Thoracic aorta (tissue), 2 donors: ENCODE data around the gene PARD3B. TPM values are rescaled to one million over a fixed set of nuclear protein-coding genes. Genes with fewer than 3 reads are reported as not detected.

ENCODE experiments used
- ATAC-seq: fragments of 150-250 bp; one replicate; pipeline ENCODE4 v1.8.0; 2017; ENCODE audit warnings: low read depth; ENCODE audit not compliant: insufficient number of reproducible peaks, low FRiP score
- DNase-seq: peaks from one replicate; pipeline ENCODE4 v3.0.0-alpha.2; 2020; ENCODE audit warnings: low spot score
- H3K27ac ChIP-seq, 2 donors: fragments of 200-600 bp; sonication (generic); 1 replicate in 1 of 2; 2 replicates in 1 of 2; pipeline ENCODE4 v1.5.1; 2016; ENCODE audit warnings: mild to moderate bottlenecking in 2 of 2, moderate library complexity in 2 of 2
- H3K27me3 ChIP-seq: fragments of 200-600 bp; sonication (generic); replicated peaks from 2 replicates; pipeline ENCODE4 v1.6.0; 2016; ENCODE audit warnings: mild to moderate bottlenecking; ENCODE audit not compliant: insufficient read depth
- H3K36me3 ChIP-seq: fragments of 200-600 bp; sonication (generic); one replicate; pipeline ENCODE4 v1.5.1; 2016
- H3K4me1 ChIP-seq, 2 donors: fragments of 200-600 bp; sonication (generic); 1 replicate in 1 of 2; 2 replicates in 1 of 2; pipeline versions ENCODE4 v1.5.1 to v1.6.0; 2016; ENCODE audit warnings: low read depth in 2 of 2, mild to moderate bottlenecking in 1 of 2; ENCODE audit not compliant: control insufficient read depth in 1 of 2
- H3K4me3 ChIP-seq: fragments of 200-600 bp; sonication (generic); 2 replicates; pipeline ENCODE4 v1.5.1; 2016; ENCODE audit warnings: mild to moderate bottlenecking
- H3K9me3 ChIP-seq: fragments of 200-600 bp; sonication (generic); 2 replicates; pipeline ENCODE4 v1.5.1; 2016
- CTCF ChIP-seq: fragments of 200-600 bp; sonication (generic); IDR thresholded peaks from one replicate; pipeline ENCODE4 v1.5.1; 2019; ENCODE audit warnings: antibody characterized with exemption
- total RNA-seq, 2 donors: library from RNA; depleted of rRNA; stranded (reverse); fragments of >200 nt; gene quantifications; one replicate each; pipeline versions ENCODE4 v1.1.0 to v1.2.3, GENCODE V29; 2016

Gene PARD3B
- total RNA-seq, 2 donors from 2014 or later, result 25.7 to 34.5 TPM

- Histone ChIP-seq H3K9me3 (no peaks in the 10 kb centered on the region), H3K36me3 (no peaks in the 10 kb centered on the region), H3K27me3 (no peaks in the 10 kb centered on the region), H3K27ac (no peak overlapping the region), H3K4me1 (peaks cover 0 to 6% of the 10 kb centered on the region in 2 donors), H3K4me3 (no peak overlapping the region)
- TF ChIP-seq CTCF, result no peak
- no peak for DNase-seq
- no peak for ATAC-seq
Observed at GRCh38 chr2:204974487-204974886, 429.2 kb downstream of the PARD3B start.

- no peak for TF ChIP-seq CTCF
- no peak for ATAC-seq
- H3K27ac ChIP-seq, result no peak overlapping the region
Observed at GRCh38 chr2:204977914-204978313, 432.6 kb downstream of the PARD3B start.

GRCh38 chr2:204982303-204982702, 437.0 kb downstream of the PARD3B start:
- TF ChIP-seq CTCF, result no peak
- no peaks in the 10 kb centered on the region for H3K27me3 ChIP-seq
- no peaks in the 10 kb centered on the region for H3K4me1 ChIP-seq
- no peak overlapping the region for H3K4me3 ChIP-seq
- no peaks in the 10 kb centered on the region for H3K9me3 ChIP-seq
- ATAC-seq, result no peak
- no peaks in the 10 kb centered on the region for H3K36me3 ChIP-seq
- no peak for DNase-seq
- H3K27ac ChIP-seq, result no peak overlapping the region

More at GRCh38 chr2:204977914-204978313, 432.6 kb downstream of the PARD3B start:
- no peaks in the 10 kb centered on the region for H3K36me3 ChIP-seq
- H3K4me1 ChIP-seq, result peaks cover 0 to 1% of the 10 kb centered on the region in 2 donors
- no peaks in the 10 kb centered on the region for H3K9me3 ChIP-seq
- no peaks in the 10 kb centered on the region for H3K27me3 ChIP-seq
- no peak overlapping the region for H3K4me3 ChIP-seq
- DNase-seq, result no peak

GRCh38 chr2:204984518-204984917, 439.2 kb downstream of the PARD3B start:
- DNase-seq (no peak), ATAC-seq (no peak)
- TF ChIP-seq CTCF, result no peak

GRCh38 chr2:204986641-204987040, 441.4 kb downstream of the PARD3B start:
- Histone ChIP-seq H3K4me3 (no peak overlapping the region), H3K36me3 (no peaks in the 10 kb centered on the region), H3K9me3 (no peaks in the 10 kb centered on the region), H3K27me3 (no peaks in the 10 kb centered on the region), H3K4me1 (no peaks in the 10 kb centered on the region), H3K27ac (no peak overlapping the region)
- no peak for ATAC-seq
- DNase-seq, result no peak
- no peak for TF ChIP-seq CTCF

More at GRCh38 chr2:204984518-204984917, 439.2 kb downstream of the PARD3B start:
- H3K4me3 ChIP-seq, result no peak overlapping the region
- no peaks in the 10 kb centered on the region for H3K27me3 ChIP-seq
- H3K4me1 ChIP-seq, result no peaks in the 10 kb centered on the region
- H3K9me3 ChIP-seq, result no peaks in the 10 kb centered on the region
- H3K36me3 ChIP-seq, result no peaks in the 10 kb centered on the region
- H3K27ac ChIP-seq, result no peak overlapping the region
